Endodermal cell (in vitro differentiated cells): Measurements from ENCODE around the gene HLA-DPA1. TPM values are rescaled to one million over a fixed set of nuclear protein-coding genes. Genes with fewer than 3 reads are reported as not detected.

Source experiments
- DNase-seq: peaks from one replicate; pipeline ENCODE4 v3.0.0-alpha.2; 2017
- H3K27ac ChIP-seq: 2 replicates; pipeline ENCODE4 v1.5.1; 2013; ENCODE audit warnings: mild to moderate bottlenecking, low read depth, low read length, moderate library complexity
- H3K27me3 ChIP-seq: 2 replicates; pipeline ENCODE4 v1.6.1; 2013; ENCODE audit warnings: mild to moderate bottlenecking, low read length, moderate library complexity; ENCODE audit not compliant: insufficient read depth, control insufficient read depth, poor library complexity, severe bottlenecking
- H3K36me3 ChIP-seq: 2 replicates; pipeline ENCODE4 v1.7.0; 2013; ENCODE audit warnings: mild to moderate bottlenecking, low read length, moderate library complexity; ENCODE audit not compliant: control insufficient read depth, insufficient read depth
- H3K4me1 ChIP-seq: one replicate; pipeline ENCODE4 v1.7.0; 2013; ENCODE audit warnings: low read length; ENCODE audit not compliant: control insufficient read depth, insufficient read depth
- H3K4me3 ChIP-seq: 2 replicates; pipeline ENCODE4 v1.5.1; 2013; ENCODE audit warnings: mild to moderate bottlenecking, low read length, moderate library complexity
- H3K9ac ChIP-seq: 2 replicates; pipeline ENCODE4 v1.6.1; 2013; ENCODE audit warnings: mild to moderate bottlenecking, low read length, moderate library complexity; ENCODE audit not compliant: poor library complexity, severe bottlenecking; ENCODE audit errors: extremely low read depth
- H3K9me3 ChIP-seq: 2 replicates; pipeline ENCODE4 v1.6.1; 2013; ENCODE audit warnings: mild to moderate bottlenecking, low read length, moderate library complexity; ENCODE audit not compliant: control insufficient read depth
- H3K27ac Mint-ChIP-seq: 2 replicates; pipeline ENCODE4 v1.8.0; 2020; ENCODE audit warnings: mixed read lengths
- H3K27me3 Mint-ChIP-seq: 2 replicates; pipeline ENCODE4 v1.8.0; 2021; ENCODE audit warnings: mild to moderate bottlenecking, mixed read lengths; ENCODE audit not compliant: insufficient read depth
- H3K36me3 Mint-ChIP-seq: 2 replicates; pipeline ENCODE4 v1.8.0; 2020; ENCODE audit warnings: low read depth, mixed read lengths
- H3K4me1 Mint-ChIP-seq: 2 replicates; pipeline ENCODE4 v1.8.0; 2020; ENCODE audit warnings: mixed read lengths
- H3K4me3 Mint-ChIP-seq: 2 replicates; pipeline ENCODE4 v1.8.0; 2020; ENCODE audit warnings: mild to moderate bottlenecking, moderate library complexity, mixed read lengths
- H3K9me3 Mint-ChIP-seq: 2 replicates; pipeline ENCODE4 v1.8.0; 2020; ENCODE audit warnings: mild to moderate bottlenecking, mixed read lengths
- CTCF ChIP-seq: fragments of 200-600 bp; sonication (generic); conservative IDR thresholded peaks from 2 replicates; pipeline ENCODE4 v1.5.0; 2021; ENCODE audit warnings: antibody characterized with exemption, mild to moderate bottlenecking
- WGBS, 2 experiments: methylation state at CpG; one replicate each; pipeline versions ENCODE4 v1.1.5 to v1.1.7; 2013; ENCODE audit warnings: missing lambda C conversion rate in 2 of 2, mixed read lengths in 1 of 2; ENCODE audit not compliant: insufficient coverage in 1 of 2, insufficient read length in 1 of 2; 5-methylcytosine and 5-hydroxymethylcytosine counted together
- total RNA-seq, 2 donors: library from RNA; stranded (reverse); fragmentation: NEBNext Ultra II Directional in 1 of 2; extraction: Animal tissue kit (Norgen Biotek cat#: 25700) in 1 of 2; gene quantifications; 2 replicates in 1 of 2; 3 replicates in 1 of 2; pipeline ENCODE4 v1.2.1, GENCODE V29; 2021

The HLA-DPA1 gene
- total RNA-seq, 2 donors from 2014 or later: 1.7 to 1.9 TPM

GRCh38 chr6:33116417-33116816, 43.0 kb upstream of the HLA-DPA1 start:
- Mint-ChIP-seq H3K27me3 (peaks cover 46% of the 10 kb centered on the region), H3K27ac (no peak overlapping the region)
- 25 to 46% methylated on average over 5 to 6 of the region's 6 CpGs for WGBS, 2 experiments

GRCh38 chr6:33114406-33114805, 41.0 kb upstream of the HLA-DPA1 start:
- Histone ChIP-seq H3K4me1 (no peaks in the 10 kb centered on the region), H3K27me3 (peaks cover 61% of the 10 kb centered on the region), H3K9me3 (no peaks in the 10 kb centered on the region), H3K36me3 (no peaks in the 10 kb centered on the region), H3K4me3 (no peak overlapping the region), H3K27ac (no peak overlapping the region), H3K9ac (no peak overlapping the region)
- Mint-ChIP-seq H3K9me3 (no peaks in the 10 kb centered on the region), H3K4me3 (no peak overlapping the region), H3K27me3 (peaks cover 64% of the 10 kb centered on the region), H3K4me1 (peaks cover 22% of the 10 kb centered on the region), H3K36me3 (no peaks in the 10 kb centered on the region), H3K27ac (no peak overlapping the region)
- TF ChIP-seq CTCF: no peak
- no peak for DNase-seq

More at GRCh38 chr6:33116417-33116816, 43.0 kb upstream of the HLA-DPA1 start:
- no peaks in the 10 kb centered on the region for H3K9me3 ChIP-seq
- no peaks in the 10 kb centered on the region for H3K4me1 ChIP-seq
- peak; percentile 70 for DNase-seq
- no peak for TF ChIP-seq CTCF
- H3K36me3 ChIP-seq: no peaks in the 10 kb centered on the region
- H3K4me1 Mint-ChIP-seq: peaks cover 37% of the 10 kb centered on the region
- H3K27me3 ChIP-seq: peaks cover 46% of the 10 kb centered on the region
- no peak overlapping the region for H3K9ac ChIP-seq
- peak overlapping the region; percentile 23 for H3K4me3 ChIP-seq
- peak overlapping the region; percentile 79 for H3K4me3 Mint-ChIP-seq
- H3K36me3 Mint-ChIP-seq: no peaks in the 10 kb centered on the region
- no peak overlapping the region for H3K27ac ChIP-seq
- H3K9me3 Mint-ChIP-seq: no peaks in the 10 kb centered on the region

GRCh38 chr6:33113755-33114154, 40.3 kb upstream of the HLA-DPA1 start:
- Mint-ChIP-seq H3K27ac (no peak overlapping the region), H3K27me3 (peaks cover 68% of the 10 kb centered on the region), H3K4me1 (peaks cover 20% of the 10 kb centered on the region), H3K9me3 (no peaks in the 10 kb centered on the region), H3K4me3 (no peak overlapping the region), H3K36me3 (no peaks in the 10 kb centered on the region)
- peaks cover 68% of the 10 kb centered on the region for H3K27me3 ChIP-seq
- no peak for DNase-seq
- no peak overlapping the region for H3K4me3 ChIP-seq
- no peak overlapping the region for H3K9ac ChIP-seq
- 84 to 95% methylated on average over 3 to 7 of the region's 7 CpGs for WGBS, 2 experiments
- no peaks in the 10 kb centered on the region for H3K9me3 ChIP-seq
- no peak for TF ChIP-seq CTCF
- H3K4me1 ChIP-seq: no peaks in the 10 kb centered on the region
- no peaks in the 10 kb centered on the region for H3K36me3 ChIP-seq
- H3K27ac ChIP-seq: no peak overlapping the region
